MM.1S (cell line): ENCODE measurements around the gene PTPRN2.

Experiments used
- DNase-seq: peaks from one replicate; pipeline ENCODE4 v3.0.0-alpha.2; 2015
- H2AFZ ChIP-seq: fragments of 300-600 bp; sonication (generic); 2 replicates; pipeline ENCODE4 v1.6.0; 2016; ENCODE audit warnings: antibody characterized with exemption, low read length
- H3F3A ChIP-seq: fragments of 300-600 bp; sonication (generic); 2 replicates; pipeline ENCODE4 v1.6.1; 2016; ENCODE audit warnings: mild to moderate bottlenecking, antibody characterized with exemption, low read length, moderate library complexity, mixed read lengths; ENCODE audit not compliant: insufficient read depth
- H3K27ac ChIP-seq: fragments of 300-600 bp; sonication (generic); 2 replicates; pipeline ENCODE4 v1.5.1; 2016; ENCODE audit warnings: mild to moderate bottlenecking, low read length
- H3K27me3 ChIP-seq: fragments of 300-600 bp; sonication (generic); replicated peaks from 2 replicates; pipeline ENCODE4 v1.6.0; 2016; ENCODE audit warnings: low read length; ENCODE audit not compliant: insufficient read depth
- H3K36me3 ChIP-seq: fragments of 300-600 bp; sonication (generic); replicated peaks from 2 replicates; pipeline ENCODE4 v1.6.1; 2016; ENCODE audit warnings: mild to moderate bottlenecking, low read length, mixed read lengths; ENCODE audit not compliant: insufficient read depth
- H3K4me1 ChIP-seq: fragments of 300-600 bp; sonication (generic); 2 replicates; pipeline ENCODE4 v1.6.1; 2016; ENCODE audit warnings: low read length, mixed read lengths
- H3K4me2 ChIP-seq: fragments of 300-600 bp; sonication (generic); 2 replicates; pipeline ENCODE4 v1.6.0; 2016; ENCODE audit warnings: low read depth, low read length
- H3K4me3 ChIP-seq: fragments of 300-600 bp; sonication (generic); 2 replicates; pipeline ENCODE4 v1.5.1; 2016; ENCODE audit warnings: low read length, mixed read lengths
- H3K79me2 ChIP-seq: fragments of 300-600 bp; sonication (generic); 2 replicates; pipeline ENCODE4 v1.6.1; 2016; ENCODE audit warnings: mixed run types, low read length, mixed read lengths
- H3K9ac ChIP-seq: fragments of 300-600 bp; sonication (generic); 2 replicates; pipeline ENCODE4 v1.6.1; 2016; ENCODE audit warnings: low read length, mixed read lengths
- H3K9me2 ChIP-seq: fragments of 300-600 bp; sonication (generic); replicated peaks from 2 replicates; pipeline ENCODE4 v1.6.1; 2016; ENCODE audit warnings: mild to moderate bottlenecking, low read length, mixed read lengths; ENCODE audit not compliant: insufficient read depth
- H3K9me3 ChIP-seq: fragments of 300-600 bp; sonication (generic); replicated peaks from 2 replicates; pipeline ENCODE4 v1.6.1; 2016; ENCODE audit warnings: mild to moderate bottlenecking, low read length, mixed read lengths; ENCODE audit not compliant: insufficient read depth
- H4K20me1 ChIP-seq: fragments of 300-600 bp; sonication (generic); 2 replicates; pipeline ENCODE4 v1.6.1; 2016; ENCODE audit warnings: mild to moderate bottlenecking, low read length, moderate library complexity, mixed read lengths; ENCODE audit not compliant: insufficient read depth
- CTCF ChIP-seq: fragments of 300-600 bp; sonication (generic); IDR thresholded peaks from 2 replicates; pipeline ENCODE4 v1.5.1; 2016; ENCODE audit warnings: antibody characterized with exemption, low read length, mixed read lengths
- EZH2 ChIP-seq: fragments of 300-600 bp; sonication (generic); optimal IDR thresholded peaks from 2 replicates; pipeline ENCODE3; 2017; ENCODE audit warnings: low read depth, mild to moderate bottlenecking, antibody characterized with exemption, low read length, mixed read lengths
- EZH2phosphoT487 ChIP-seq: fragments of 300-600 bp; sonication (generic); IDR thresholded peaks from 2 replicates; pipeline ENCODE4 v1.6.1; 2018; ENCODE audit warnings: antibody characterized with exemption, low read length

The PTPRN2 gene

GRCh38 chr7:157692460-157693011 is 895.1 kb downstream of the PTPRN2 start:
- Histone ChIP-seq H3K9me3 (no peaks in the 10 kb centered on the region), H3K9ac (no peak overlapping the region), H3K4me3 (no peak overlapping the region), H4K20me1 (no peaks in the 10 kb centered on the region), H3F3A (no peaks in the 10 kb centered on the region), H2AFZ (no peak overlapping the region), H3K27me3 (peaks cover 52% of the 10 kb centered on the region), H3K36me3 (no peaks in the 10 kb centered on the region), H3K4me2 (no peak overlapping the region), H3K4me1 (no peaks in the 10 kb centered on the region), H3K27ac (no peak overlapping the region), H3K9me2 (no peaks in the 10 kb centered on the region), H3K79me2 (no peaks in the 10 kb centered on the region)
- DNase-seq: no peak
- no peak for TF ChIP-seq EZH2phosphoT487
- TF ChIP-seq CTCF: no peak
- no peak for TF ChIP-seq EZH2

GRCh38 chr7:157691586-157692459 is 895.8 kb downstream of the PTPRN2 start:
- Histone ChIP-seq H3K4me1 (no peaks in the 10 kb centered on the region), H2AFZ (no peak overlapping the region), H3K9me3 (no peaks in the 10 kb centered on the region), H4K20me1 (no peaks in the 10 kb centered on the region), H3F3A (no peaks in the 10 kb centered on the region), H3K79me2 (no peaks in the 10 kb centered on the region), H3K27ac (no peak overlapping the region), H3K9ac (no peak overlapping the region), H3K4me2 (no peak overlapping the region), H3K4me3 (no peak overlapping the region), H3K36me3 (no peaks in the 10 kb centered on the region), H3K27me3 (peaks cover 59% of the 10 kb centered on the region), H3K9me2 (no peaks in the 10 kb centered on the region)
- no peak for TF ChIP-seq EZH2
- no peak for TF ChIP-seq EZH2phosphoT487
- TF ChIP-seq CTCF: no peak
- DNase-seq: no peak

GRCh38 chr7:157690833-157691585 is 896.6 kb downstream of the PTPRN2 start:
- no peaks in the 10 kb centered on the region for H3K4me1 ChIP-seq
- H3F3A ChIP-seq: no peaks in the 10 kb centered on the region
- no peaks in the 10 kb centered on the region for H3K9me2 ChIP-seq
- H3K27ac ChIP-seq: no peak overlapping the region
- H2AFZ ChIP-seq: no peak overlapping the region
- no peaks in the 10 kb centered on the region for H3K9me3 ChIP-seq
- H3K36me3 ChIP-seq: no peaks in the 10 kb centered on the region
- no peaks in the 10 kb centered on the region for H3K79me2 ChIP-seq
- peaks cover 67% of the 10 kb centered on the region for H3K27me3 ChIP-seq
- TF ChIP-seq EZH2 (no peak), EZH2phosphoT487 (no peak), CTCF (no peak)
- H3K9ac ChIP-seq: no peak overlapping the region
- no peak overlapping the region for H3K4me2 ChIP-seq
- no peak overlapping the region for H3K4me3 ChIP-seq
- DNase-seq: no peak
- H4K20me1 ChIP-seq: no peaks in the 10 kb centered on the region
